Measurements from ENCODE around the gene CELSR3. TPM values are rescaled to one million over a fixed set of nuclear protein-coding genes. Genes with fewer than 3 reads are reported as not detected.

CELSR3 gene
- total RNA-seq, 1 experiment from 2014 or later, result 7.7 TPM

GRCh38 chr3:48594417-48595049 lies 68.2 kb downstream of the CELSR3 start:
- Histone ChIP-seq H3K4me3 (ENCODE audit: low read depth in 2 of 2, low read length in 2 of 2) (peak overlapping the region; percentile 32 to 43), H3K4me1 (ENCODE audit: control insufficient read depth, insufficient read depth, low read length) (peaks cover 34% of the 10 kb centered on the region), H3K9me3 (ENCODE audit: control insufficient read depth, insufficient read depth, low read depth, low read length) (no peaks in the 10 kb centered on the region), H3K36me3 (ENCODE audit: control insufficient read depth, insufficient read depth, low read length) (no peaks in the 10 kb centered on the region), H3K27ac (ENCODE audit: low read length) (peak overlapping the region; percentile 57; the same call in 1 of the 2 replicates), H3K27me3 (ENCODE audit: control insufficient read depth, insufficient read depth, low read length) (no peaks in the 10 kb centered on the region)
- POLR2A ChIA-PET, result no interaction called here
- CTCF ChIA-PET, result no interaction called here
- TF ChIP-seq TCF7L2 (IDR thresholded peaks at IDR 0.05; ENCODE audit: low read depth, low read length) (no peak), POLR2AphosphoS5 (IDR thresholded peaks at IDR 0.05; ENCODE audit: low read depth, low read length) (no peak), REST (IDR thresholded peaks at IDR 0.05; ENCODE audit: insufficient read depth in 1 of 2, low read depth in 2 of 2, low read length in 1 of 2) (no peak)
- TF ChIP-seq, protein P1, sequence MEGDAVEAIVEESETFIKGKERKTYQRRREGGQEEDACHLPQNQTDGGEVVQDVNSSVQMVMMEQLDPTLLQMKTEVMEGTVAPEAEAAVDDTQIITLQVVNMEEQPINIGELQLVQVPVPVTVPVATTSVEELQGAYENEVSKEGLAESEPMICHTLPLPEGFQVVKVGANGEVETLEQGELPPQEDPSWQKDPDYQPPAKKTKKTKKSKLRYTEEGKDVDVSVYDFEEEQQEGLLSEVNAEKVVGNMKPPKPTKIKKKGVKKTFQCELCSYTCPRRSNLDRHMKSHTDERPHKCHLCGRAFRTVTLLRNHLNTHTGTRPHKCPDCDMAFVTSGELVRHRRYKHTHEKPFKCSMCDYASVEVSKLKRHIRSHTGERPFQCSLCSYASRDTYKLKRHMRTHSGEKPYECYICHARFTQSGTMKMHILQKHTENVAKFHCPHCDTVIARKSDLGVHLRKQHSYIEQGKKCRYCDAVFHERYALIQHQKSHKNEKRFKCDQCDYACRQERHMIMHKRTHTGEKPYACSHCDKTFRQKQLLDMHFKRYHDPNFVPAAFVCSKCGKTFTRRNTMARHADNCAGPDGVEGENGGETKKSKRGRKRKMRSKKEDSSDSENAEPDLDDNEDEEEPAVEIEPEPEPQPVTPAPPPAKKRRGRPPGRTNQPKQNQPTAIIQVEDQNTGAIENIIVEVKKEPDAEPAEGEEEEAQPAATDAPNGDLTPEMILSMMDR (IDR thresholded peaks at IDR 0.05), result no peak
- intact Hi-C loops (cut with micrococcal nuclease; ENCODE audit: unreplicated experiment) (no loop called here), in situ Hi-C loops (cut with HindIII; ENCODE audit: low pct_unique_long_range_greater_than_20kb, low sequenced_read_pairs) (no loop called here)
- DNase-seq (ENCODE audit: low read depth, low spot score), result no peak
- BruUV-seq (replicated peaks), result TSS peak; percentile 73
- ATAC-seq, result peak; percentile 3

DNA sequence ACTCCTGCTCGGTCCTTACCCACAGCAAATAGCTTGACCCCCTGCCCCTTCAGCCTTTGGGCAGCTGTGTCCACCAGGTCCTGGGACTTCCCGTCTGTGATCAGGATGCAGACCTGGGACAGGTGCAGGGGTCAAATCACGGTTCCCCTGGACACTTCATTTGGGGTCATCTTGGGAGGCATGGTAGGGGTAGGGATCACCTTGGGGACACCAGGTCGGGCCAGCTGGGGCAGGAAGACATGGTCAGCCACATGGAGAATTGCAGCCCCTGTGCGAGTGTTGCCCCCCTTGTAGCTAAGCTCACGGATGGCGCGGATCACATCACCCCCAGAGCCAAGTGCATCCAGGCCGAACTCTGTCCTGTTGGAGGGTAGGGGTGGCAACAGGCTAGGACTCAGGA lies 69.3 kb downstream of the CELSR3 start:
- Histone ChIP-seq H3K36me3 (ENCODE audit: control insufficient read depth, insufficient read depth, low read length) (no peaks in the 10 kb centered on the region), H3K4me1 (ENCODE audit: control insufficient read depth, insufficient read depth, low read length) (peaks cover 24% of the 10 kb centered on the region), H3K27me3 (ENCODE audit: control insufficient read depth, insufficient read depth, low read length) (no peaks in the 10 kb centered on the region), H3K27ac (ENCODE audit: low read length) (no peak overlapping the region), H3K4me3 (ENCODE audit: low read depth in 2 of 2, low read length in 2 of 2) (no peak overlapping the region), H3K9me3 (ENCODE audit: control insufficient read depth, insufficient read depth, low read depth, low read length) (no peaks in the 10 kb centered on the region)
- in situ Hi-C loops (cut with HindIII; ENCODE audit: low pct_unique_long_range_greater_than_20kb, low sequenced_read_pairs) (no loop called here), intact Hi-C loops (cut with micrococcal nuclease; ENCODE audit: unreplicated experiment) (no loop called here)
- no peak for TF ChIP-seq POLR2AphosphoS5 (IDR thresholded peaks at IDR 0.05; ENCODE audit: low read depth, low read length)
- TF ChIP-seq, protein P1 (IDR thresholded peaks at IDR 0.05), result no peak
- TF ChIP-seq SIN3A (IDR thresholded peaks at IDR 0.05; ENCODE audit: borderline replicate concordance, insufficient read depth, low read depth, low read length), result no peak
- DNase-seq (ENCODE audit: low read depth, low spot score), result no peak
- POLR2A ChIA-PET, result interaction anchor here (0.7 kb wide), 1 partner anchor 15 kb away, joined by 7 read pairs; no protein-coding TSS in a partner anchor
- no TSS peak for BruUV-seq (replicated peaks)
- CTCF ChIA-PET, result no interaction called here
- no peak for ATAC-seq
